HepG2 (cell line): ENCODE results near the gene CIB1. TPM values are rescaled to one million over a fixed set of nuclear protein-coding genes. Genes with fewer than 3 reads are reported as not detected.

Experiments
- ATAC-seq: fragments of 200-7000 bp; cut with Tn5 transposase; 3 replicates; pipeline ENCODE4 v1.9.1; 2020; ENCODE audit warnings: mild to moderate bottlenecking, moderate library complexity
- BruUV-seq: library from RNA; stranded (reverse); fragments of 400-500 nt; replicated peaks from 2 replicates; lab custom pipeline; 2021; lab: Mats Ljungman, UMichigan
- CTCF ChIA-PET: fragments of 300-600 bp; formaldehyde crosslinking; extraction: SDS; loops from one replicate; lab custom pipeline; 2021; ENCODE audit warnings: low total read pairs, inconsistent platforms, low intra/inter-chr PET ratio; lab: Yijun Ruan, JAX
- POLR2A ChIA-PET: fragments of 350-600 bp; sonication (Branson Sonifier 250); formaldehyde crosslinking; loops from one replicate; lab custom pipeline; 2020; ENCODE audit warnings: antibody characterized with exemption, inconsistent platforms; lab: Yijun Ruan, JAX
- DNase-seq: peaks from one replicate; pipeline ENCODE4 v3.0.0-alpha.2; 2015; ENCODE audit warnings: low spot score
- FAIRE-seq: peaks from 3 replicates; lab custom pipeline; 2011; peaks lifted over from hg19 to GRCh38; lab: Jason Lieb, UNC
- H2AFZ ChIP-seq: one replicate; pipeline ENCODE4 v1.6.1; 2011; ENCODE audit warnings: low read length, inconsistent platforms
- H3K27ac ChIP-seq: fragments of 300-600 bp; 3 replicates; pipeline ENCODE4 v1.8.0; 2011; ENCODE audit warnings: mixed run types, mild to moderate bottlenecking, mixed read lengths, low read length, inconsistent platforms; ENCODE audit not compliant: insufficient read depth; ENCODE audit errors: extremely low read length
- H3K27me3 ChIP-seq, 2 experiments: fragments of 200-600 bp in 1 of 2; 2 replicates in 1 of 2; 3 replicates in 1 of 2; pipeline versions ENCODE4 v1.6.0 to v1.8.0; 2011; ENCODE audit warnings: low read length in 2 of 2, mild to moderate bottlenecking in 2 of 2, moderate library complexity in 2 of 2, inconsistent platforms in 1 of 2; ENCODE audit not compliant: insufficient read depth in 2 of 2, control insufficient read depth in 1 of 2
- H3K36me3 ChIP-seq, 2 experiments: fragments of 200-600 bp in 1 of 2; replicated peaks in 1 of 2; 2 replicates in 1 of 2; 3 replicates in 1 of 2; pipeline versions ENCODE4 v1.5.1 to v1.8.0; 2011; ENCODE audit warnings: low read length in 2 of 2, inconsistent platforms in 1 of 2; ENCODE audit not compliant: insufficient read depth in 2 of 2, control insufficient read depth in 1 of 2
- H3K4me1 ChIP-seq: 2 replicates; pipeline ENCODE4 v1.5.1; 2012; ENCODE audit warnings: low read length, inconsistent platforms; ENCODE audit not compliant: insufficient read depth
- H3K4me2 ChIP-seq: 2 replicates; pipeline ENCODE4 v1.6.0; 2011; ENCODE audit warnings: low read depth, low read length, inconsistent platforms
- H3K4me3 ChIP-seq, 3 experiments: fragments of 200-600 bp in 1 of 3; sonication (generic), shearing (Covaris generic) in 1 of 3; replicated peaks in 1 of 3; 2 replicates each; pipeline ENCODE4 v1.5.1; 2011 to 2016; ENCODE audit warnings: low read length in 3 of 3, inconsistent platforms in 2 of 3, low read depth in 2 of 3, mild to moderate bottlenecking in 2 of 3, control low read depth in 1 of 3, mixed read lengths in 1 of 3; ENCODE audit not compliant: insufficient read depth in 1 of 3
- H3K79me2 ChIP-seq: one replicate; pipeline ENCODE4 v1.6.1; 2011; ENCODE audit warnings: low read length, inconsistent platforms; ENCODE audit not compliant: insufficient read depth
- H3K9ac ChIP-seq: 2 replicates; pipeline ENCODE4 v1.6.0; 2011; ENCODE audit warnings: mild to moderate bottlenecking, low read depth, low read length, inconsistent platforms; ENCODE audit not compliant: insufficient read depth
- H3K9me3 ChIP-seq: 2 replicates; pipeline ENCODE4 v1.5.1; 2012; ENCODE audit warnings: mild to moderate bottlenecking, low read length
- H4K20me1 ChIP-seq: 2 replicates; pipeline ENCODE4 v1.6.0; 2011; ENCODE audit warnings: inconsistent platforms, mild to moderate bottlenecking, low read length, moderate library complexity; ENCODE audit not compliant: insufficient read depth
- HDAC1 ChIP-seq: sonication (generic); formaldehyde crosslinking; IDR thresholded peaks from 2 replicates; pipeline ENCODE4 v1.5.1; 2020; ENCODE audit warnings: mild to moderate bottlenecking, missing genetic modification reagents
- IRF1 ChIP-seq: sonication (generic); formaldehyde crosslinking; IDR thresholded peaks from 2 replicates; pipeline ENCODE4 v1.4.0; 2020; ENCODE audit warnings: low read depth, mild to moderate bottlenecking, missing genetic modification reagents
- KDM5B ChIP-seq: sonication (generic); formaldehyde crosslinking; IDR thresholded peaks from 2 replicates; pipeline ENCODE4 v1.4.0; 2020; ENCODE audit warnings: missing genetic modification reagents, mild to moderate bottlenecking, borderline replicate concordance
- KDM6A ChIP-seq: IDR thresholded peaks from 2 replicates; pipeline ENCODE4 v1.6.1; 2016; ENCODE audit warnings: low read depth
- MED13 ChIP-seq: sonication (generic); formaldehyde crosslinking; IDR thresholded peaks from 2 replicates; pipeline ENCODE4 v1.5.0; 2020; ENCODE audit warnings: missing genetic modification reagents
- MXD3 ChIP-seq: IDR thresholded peaks from 2 replicates; pipeline ENCODE4 v1.6.1; 2016; ENCODE audit warnings: mild to moderate bottlenecking, missing biosample characterization, missing genetic modification reagents
- NPAS2 ChIP-seq: sonication (generic); formaldehyde crosslinking; IDR thresholded peaks from 2 replicates; pipeline ENCODE4 v1.8.0; 2022; ENCODE audit warnings: mild to moderate bottlenecking, missing genetic modification reagents, borderline replicate concordance
- PRPF4 ChIP-seq: fragments of 200-400 bp; formaldehyde crosslinking; IDR thresholded peaks from 2 replicates; pipeline ENCODE4 v1.6.1; 2016; ENCODE audit warnings: low read length, low read depth; ENCODE audit not compliant: poor library complexity, severe bottlenecking
- ZBTB49 ChIP-seq: sonication (generic); formaldehyde crosslinking; IDR thresholded peaks from 2 replicates; pipeline ENCODE4 v1.4.0; 2020; ENCODE audit warnings: missing genetic modification reagents, borderline replicate concordance
- ZBTB7A ChIP-seq: sonication (generic); formaldehyde crosslinking; IDR thresholded peaks from 2 replicates; pipeline ENCODE4 v1.8.0; 2022; ENCODE audit warnings: mild to moderate bottlenecking, missing genetic modification reagents
- ZNF20 ChIP-seq: sonication (generic); formaldehyde crosslinking; IDR thresholded peaks from 2 replicates; pipeline ENCODE4 v1.4.0; 2020; ENCODE audit warnings: mild to moderate bottlenecking, moderate library complexity, missing genetic modification reagents
- ZNF260 ChIP-seq: sonication (generic); formaldehyde crosslinking; IDR thresholded peaks from 2 replicates; pipeline ENCODE4 v1.4.0; 2020; ENCODE audit warnings: missing genetic modification reagents, low read depth, mild to moderate bottlenecking, borderline replicate concordance
- ZNF33B ChIP-seq: sonication (generic); formaldehyde crosslinking; IDR thresholded peaks from 2 replicates; pipeline ENCODE4 v1.5.1; 2020; ENCODE audit warnings: mild to moderate bottlenecking, missing genetic modification reagents
- ZNF484 ChIP-seq: sonication (generic); formaldehyde crosslinking; IDR thresholded peaks from 2 replicates; pipeline ENCODE4 v1.5.1; 2020; ENCODE audit warnings: mild to moderate bottlenecking, low read depth, missing genetic modification reagents, borderline replicate concordance
- ZNF687 ChIP-seq: sonication (generic); formaldehyde crosslinking; IDR thresholded peaks from 2 replicates; pipeline ENCODE4 v1.5.1; 2020; ENCODE audit warnings: mild to moderate bottlenecking, missing genetic modification reagents, moderate library complexity
- WGBS: methylation state at CpG from one replicate; pipeline ENCODE4 v1.1.6; 2017; ENCODE audit warnings: low lambda C conversion rate; 5-methylcytosine and 5-hydroxymethylcytosine counted together
- in situ Hi-C: cut with HindIII; loops from 2 replicates; pipeline ENCODE4 v1.10.0; 2017; ENCODE audit warnings: low pct_unique_long_range_greater_than_20kb; ENCODE audit not compliant: extremely low pct_ligation_motif_present
- intact Hi-C: fragments of 100-400 bp; cut with micrococcal nuclease; formaldehyde crosslinking; loops from one replicate; pipeline ENCODE4 v1.10.0; 2022; ENCODE audit not compliant: unreplicated experiment
- polyA plus RNA-seq, 8 experiments: library from polyadenylated mRNA; depleted of rRNA in 3 of 8; stranded (reverse) in 7 of 8; unstranded in 1 of 8; fragments of >200 nt; fragmentation: Illumina TruSeq in 4 of 8; extraction: Trizol in 4 of 8; gene quantifications; 2 replicates each; pipeline versions ENCODE4 v1.2.1 to v1.2.3, GENCODE V29; 2011 to 2016; ENCODE audit warnings: low read depth in 4 of 8, missing spikeins in 1 of 8, mixed read lengths in 1 of 8; ENCODE audit not compliant: insufficient read depth in 1 of 8
- total RNA-seq, 5 experiments: library from RNA; depleted of rRNA; stranded (reverse); fragments of >200 nt; fragmentation: Illumina TruSeq; extraction: Trizol; gene quantifications; 2 replicates each; pipeline ENCODE4 v1.2.3, GENCODE V29; 2016; ENCODE audit warnings: low read depth in 1 of 5

CIB1 gene
- total and polyA plus RNA-seq, 2 of the 13 experiments (the other 11 are each of a cell fraction or from before 2014, with no cell fraction given) = 38.7 to 72.7 TPM

- TF ChIP-seq ZNF260 = no peak
- no peak for TF ChIP-seq KDM5B (CRISPR knock-in tag)
- no peak for TF ChIP-seq ZBTB7A (CRISPR knock-in tag)
- TF ChIP-seq HDAC1 (CRISPR knock-in tag) = no peak
- TF ChIP-seq, all 625 proteins: peak for 0
Observed at GRCh38 chr15:90223441-90224165, 10.1 kb downstream of the CIB1 start (continued).

- H3K4me3 ChIP-seq = no peak overlapping the region
- WGBS = 94% methylated on average over 2 of the region's 2 CpGs
- H3K4me2 ChIP-seq = no peak overlapping the region
- no peak for ATAC-seq
- no peak for FAIRE-seq
- H2AFZ ChIP-seq = no peak overlapping the region
- ChIA-PET POLR2A (no interaction called here), CTCF (no interaction called here)
- H3K36me3 ChIP-seq = peaks cover 13 to 37% of the 10 kb centered on the region in 2 experiments
- in situ Hi-C loops (no loop called here), intact Hi-C loops (no loop called here)
- H4K20me1 ChIP-seq = no peaks in the 10 kb centered on the region
- H3K9me3 ChIP-seq = no peaks in the 10 kb centered on the region
- BruUV-seq = no TSS peak
- no peaks in the 10 kb centered on the region for H3K79me2 ChIP-seq
- no peak overlapping the region for H3K27ac ChIP-seq
- no peak overlapping the region for H3K9ac ChIP-seq
- no peaks in the 10 kb centered on the region for H3K27me3 ChIP-seq
- DNase-seq = no peak
- H3K4me1 ChIP-seq = no peaks in the 10 kb centered on the region
- TF ChIP-seq ZNF484 (CRISPR knock-in tag) (no peak), MED13 (CRISPR knock-in tag) (no peak), MXD3 (CRISPR knock-in tag) (no peak), NPAS2 (CRISPR knock-in tag) (no peak), PRPF4 (no peak), ZBTB49 (CRISPR knock-in tag) (no peak), ZNF687 (no peak), ZNF33B (CRISPR knock-in tag) (no peak), KDM6A (CRISPR knock-in tag) (no peak), ZNF20 (no peak), IRF1 (CRISPR knock-in tag) (no peak)
Observed at GRCh38 chr15:90222547-90222946, 11.2 kb downstream of the CIB1 start.
